Measurements from ENCODE around the gene NDUFA8.

NDUFA8 gene

GRCh38 chr9:122135529-122135859 is 24.1 kb downstream of the NDUFA8 start:
- DNase-seq (ENCODE audit: low read depth in 2 of 2): no peak

- DNase-seq (ENCODE audit: low read depth in 2 of 2): no peak
These were observed 24.6 kb downstream of the NDUFA8 start for GRCh38 chr9:122134822-122135528.

- DNase-seq (ENCODE audit: low read depth in 2 of 2): no peak
These were observed 25.5 kb downstream of the NDUFA8 start for GRCh38 chr9:122133984-122134535.

GRCh38 chr9:122133263-122133983 is 26.2 kb downstream of the NDUFA8 start:
- no peak for DNase-seq (ENCODE audit: low read depth in 2 of 2)

- DNase-seq (ENCODE audit: low read depth in 2 of 2): no peak
These were observed 27.0 kb downstream of the NDUFA8 start for GRCh38 chr9:122132539-122132938.

- no peak for DNase-seq (ENCODE audit: low read depth in 2 of 2)
These were observed 28.1 kb downstream of the NDUFA8 start for GRCh38 chr9:122131401-122132001.

- DNase-seq (ENCODE audit: low read depth in 2 of 2): no peak
These were observed 28.7 kb downstream of the NDUFA8 start for GRCh38 chr9:122130837-122131236.

- DNase-seq (ENCODE audit: low read depth in 2 of 2): no peak
These were observed 29.6 kb downstream of the NDUFA8 start for GRCh38 chr9:122129969-122130368.

- DNase-seq (ENCODE audit: low read depth in 2 of 2): no peak
These were observed 30.6 kb downstream of the NDUFA8 start for GRCh38 chr9:122128969-122129343.

GRCh38 chr9:122128007-122128968 is 31.3 kb downstream of the NDUFA8 start:
- no peak for DNase-seq (ENCODE audit: low read depth in 2 of 2)

- no peak for DNase-seq (ENCODE audit: low read depth in 2 of 2)
These were observed 32.2 kb downstream of the NDUFA8 start for GRCh38 chr9:122127396-122127798.

GRCh38 chr9:122126331-122127261 is 33.0 kb downstream of the NDUFA8 start:
- no peak for DNase-seq (ENCODE audit: low read depth in 2 of 2)

GRCh38 chr9:122125509-122126330 is 33.9 kb downstream of the NDUFA8 start:
- DNase-seq (ENCODE audit: low read depth in 2 of 2): no peak

GRCh38 chr9:122125158-122125508 is 34.4 kb downstream of the NDUFA8 start:
- DNase-seq (ENCODE audit: low read depth in 2 of 2): peak; percentile 62 to 69

- DNase-seq (ENCODE audit: low read depth in 2 of 2): no peak
These were observed 35.1 kb downstream of the NDUFA8 start for GRCh38 chr9:122124528-122124927.

- no peak for DNase-seq (ENCODE audit: low read depth in 2 of 2)
These were observed 35.5 kb downstream of the NDUFA8 start for GRCh38 chr9:122124048-122124447.

- peak; percentile 54 to 73 for DNase-seq (ENCODE audit: low read depth in 2 of 2)
These were observed 36.5 kb downstream of the NDUFA8 start for GRCh38 chr9:122122903-122123632.

GRCh38 chr9:122122468-122122867 is 37.1 kb downstream of the NDUFA8 start:
- DNase-seq (ENCODE audit: low read depth in 2 of 2): no peak

- DNase-seq (ENCODE audit: low read depth in 2 of 2): no peak
These were observed 37.6 kb downstream of the NDUFA8 start for GRCh38 chr9:122121931-122122330.
